Inferior parietal cortex (tissue), 1 donor: ENCODE data around the gene RHOV.

Experiments
- DNase-seq: peaks from one replicate; pipeline ENCODE4 v3.0.0-alpha.2; 2016; ENCODE audit errors: extremely low spot score

The RHOV gene

GRCh38 chr15:40873694-40874561, at the start of gene RHOV:
Gene RHOV (minus strand): TSS chr15:40874234. CDS start chr15:40874139, 95 bp downstream.
- no peak for DNase-seq

DNA sequence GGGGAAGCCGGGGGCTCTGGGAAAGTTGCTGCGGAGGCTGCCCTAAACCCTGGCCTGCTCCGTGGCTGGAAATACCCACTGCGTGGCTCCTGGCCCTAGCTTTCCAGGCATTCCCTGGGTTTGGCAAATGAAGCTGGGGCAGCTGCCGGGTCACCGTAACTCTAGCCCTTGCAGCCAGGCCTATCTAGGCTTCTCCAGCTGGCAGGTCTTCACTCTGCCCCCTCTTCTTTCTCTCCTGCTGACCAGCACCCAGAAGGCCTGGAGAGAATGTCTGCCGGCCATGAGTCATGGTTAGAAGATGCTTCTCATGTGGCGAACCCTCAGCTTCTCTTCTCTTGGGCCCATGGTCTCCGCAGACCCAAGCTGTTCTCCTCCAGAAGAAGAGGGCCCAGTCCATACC, 49.5 kb upstream of the RHOV start:
- DNase-seq: no peak

- DNase-seq: no peak
These were observed 48.6 kb upstream of the RHOV start for GRCh38 chr15:40922608-40923005.

DNA sequence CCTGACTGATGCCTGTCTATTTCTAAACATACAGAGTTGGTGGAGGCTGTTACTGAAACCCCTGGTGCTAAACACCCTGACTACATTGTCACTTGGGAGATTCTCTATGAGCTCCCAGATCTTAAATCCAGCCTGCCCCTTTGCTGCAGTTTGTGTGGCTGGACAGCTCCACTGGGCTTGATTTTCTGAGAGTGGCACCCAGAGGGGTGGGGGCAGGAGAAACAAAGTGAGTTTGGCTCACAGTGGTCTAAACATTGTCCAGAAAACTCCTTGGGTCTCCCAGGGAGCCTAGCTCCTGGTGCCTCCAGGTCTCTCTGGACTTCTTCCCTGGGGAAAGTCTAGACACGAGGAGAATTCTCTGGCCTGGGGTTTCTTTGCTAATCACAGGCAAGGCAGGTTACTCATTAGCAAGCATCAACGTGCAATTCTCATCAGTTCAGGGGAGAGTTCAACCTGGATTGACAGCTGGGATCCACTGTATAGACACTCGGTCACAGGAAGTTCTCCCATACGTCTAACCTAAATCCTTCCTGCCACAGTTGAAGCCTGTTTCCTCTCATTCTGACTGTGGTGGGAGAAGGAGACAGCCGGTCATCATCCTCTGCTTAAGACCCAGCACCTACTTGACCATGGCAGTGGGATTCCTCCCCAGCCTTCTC, 48.0 kb upstream of the RHOV start:
- DNase-seq: no peak

GRCh38 chr15:40918799-40919392, 44.9 kb upstream of the RHOV start:
- no peak for DNase-seq

- no peak for DNase-seq
These were observed 44.2 kb upstream of the RHOV start for GRCh38 chr15:40918146-40918798.

DNA sequence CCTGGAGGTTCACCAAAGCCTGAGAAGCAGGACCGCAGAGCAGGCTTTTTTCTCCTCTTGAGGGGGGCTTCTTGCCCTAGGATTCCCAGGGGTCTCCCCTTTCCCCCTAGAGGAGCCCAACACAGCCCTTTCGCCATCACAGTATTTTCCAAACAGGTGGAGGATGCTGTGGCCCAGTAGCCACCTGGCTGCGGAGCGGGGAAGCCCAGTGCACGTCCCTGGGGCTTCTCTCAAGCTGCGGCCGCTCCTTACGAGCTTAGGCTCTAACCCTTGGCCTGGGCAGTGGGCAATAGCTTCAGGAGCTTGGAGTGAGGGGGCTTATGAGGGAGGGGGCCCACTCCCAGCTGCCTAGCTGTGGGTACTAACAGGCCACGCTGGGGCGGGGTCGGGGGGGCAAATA, 43.6 kb upstream of the RHOV start:
- no peak for DNase-seq

GRCh38 chr15:40915679-40916078, 41.6 kb upstream of the RHOV start:
- no peak for DNase-seq

GRCh38 chr15:40915116-40915661, 41.2 kb upstream of the RHOV start:
- DNase-seq: no peak

DNA sequence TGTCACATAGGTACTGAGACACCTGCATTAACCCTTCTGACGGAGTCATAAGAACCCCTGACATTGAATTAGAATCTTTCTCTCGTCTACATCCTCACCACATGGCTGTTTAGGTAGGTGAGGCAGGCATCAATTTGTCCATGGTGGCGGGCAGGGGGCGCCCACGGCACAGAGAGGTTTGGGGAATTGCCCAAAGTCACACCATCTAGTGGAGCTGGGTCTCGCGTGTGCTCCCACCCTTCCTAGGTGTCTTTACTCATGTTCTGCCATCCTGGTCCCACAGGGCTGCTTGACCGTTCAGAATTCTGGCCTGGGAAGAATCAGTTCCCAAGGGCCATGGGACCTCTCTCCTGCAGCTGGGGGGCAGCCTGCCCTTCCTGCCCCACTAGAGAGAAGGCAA, 40.5 kb upstream of the RHOV start:
- DNase-seq: no peak

DNA sequence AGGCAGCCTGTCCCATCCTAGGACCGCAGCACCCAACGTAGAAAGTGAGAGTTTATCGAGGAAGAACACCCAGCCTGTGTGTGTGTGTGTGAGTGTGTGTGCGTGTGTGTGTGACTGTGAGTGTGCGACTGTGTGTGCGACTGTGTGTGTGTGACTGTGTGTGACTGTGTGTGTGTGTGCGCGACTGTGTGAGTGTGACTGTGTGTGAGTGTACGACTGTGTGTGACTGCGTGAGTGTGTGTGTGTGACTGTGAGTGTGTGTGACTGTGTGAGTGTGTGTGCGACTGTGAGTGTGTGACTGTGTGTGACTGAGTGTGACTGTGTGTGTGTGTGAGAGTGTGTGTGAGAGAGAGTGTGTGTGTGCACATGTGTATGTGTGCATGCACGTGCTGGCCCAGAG, 40.0 kb upstream of the RHOV start:
- DNase-seq: no peak

GRCh38 chr15:40912478-40912877, 38.4 kb upstream of the RHOV start:
- no peak for DNase-seq

- no peak for DNase-seq
These were observed 37.7 kb upstream of the RHOV start for GRCh38 chr15:40911693-40912092.

- no peak for DNase-seq
These were observed 37.1 kb upstream of the RHOV start for GRCh38 chr15:40911141-40911540.

DNA sequence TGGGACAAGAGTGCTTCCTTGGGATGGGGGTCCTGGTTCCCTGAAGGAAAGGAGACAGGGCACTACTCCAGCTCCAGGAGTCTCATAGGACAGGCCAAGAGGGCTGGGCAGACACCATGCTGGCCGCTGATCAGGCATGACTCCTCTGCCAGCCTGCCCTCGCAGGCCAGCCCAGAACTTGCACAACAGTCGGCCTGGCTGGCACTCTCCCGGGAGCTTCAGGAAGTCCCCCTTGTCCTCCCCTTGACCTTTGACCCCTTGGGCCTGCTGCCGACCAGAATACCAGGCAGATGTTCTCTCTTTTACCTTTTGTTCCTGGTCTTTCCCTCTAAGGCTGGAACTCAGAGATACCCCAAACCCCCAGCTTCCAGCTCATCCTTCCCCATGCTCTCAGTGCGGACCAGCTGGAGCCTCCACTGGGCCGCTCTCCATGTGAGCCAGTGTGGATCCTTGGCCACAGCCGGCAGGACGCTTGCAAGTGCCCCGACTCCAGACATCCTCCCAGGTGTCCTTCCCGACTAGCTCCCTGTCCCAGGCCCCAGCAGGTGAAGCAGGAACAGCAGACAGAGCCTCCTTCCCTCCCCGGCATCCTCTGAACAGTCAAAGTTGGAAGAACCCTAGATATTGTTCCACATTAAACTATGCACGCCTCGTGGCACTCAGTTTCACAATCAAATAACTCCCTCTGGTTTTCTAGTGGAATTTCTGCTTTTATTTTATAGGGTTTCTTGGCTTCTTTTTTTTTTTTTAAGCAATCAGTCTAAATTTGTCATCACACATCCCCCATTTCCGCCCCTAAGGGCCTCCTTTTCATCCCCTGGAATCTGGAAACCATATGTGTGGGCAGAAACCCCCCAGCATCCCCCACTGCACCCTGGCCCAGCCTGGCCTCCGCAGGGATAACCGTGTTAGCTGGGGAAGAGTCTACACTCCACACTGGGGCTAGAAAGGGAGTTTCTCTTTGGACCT, 35.9 kb upstream of the RHOV start:
- no peak for DNase-seq

DNA sequence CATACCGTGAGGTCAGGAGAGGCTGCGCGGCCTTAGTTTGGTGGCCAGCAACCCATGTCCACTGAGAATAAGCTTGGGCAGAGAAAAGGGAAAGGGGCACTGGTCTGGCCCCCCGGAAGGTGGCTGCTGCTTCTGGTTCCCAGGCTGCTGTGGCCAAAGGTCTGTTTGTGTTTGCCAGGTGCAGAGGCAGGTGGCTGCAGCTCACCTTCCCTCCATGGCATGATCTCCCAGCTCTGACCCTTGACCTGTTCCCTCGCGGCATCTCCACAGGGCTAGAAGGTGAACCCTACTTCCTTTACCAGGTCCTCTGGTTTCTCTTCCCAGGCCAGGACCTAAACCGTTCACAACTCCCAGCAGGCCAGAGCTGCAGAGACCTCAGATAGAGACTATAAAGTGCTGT, 34.1 kb upstream of the RHOV start:
- no peak for DNase-seq

- DNase-seq: no peak
These were observed 33.2 kb upstream of the RHOV start for GRCh38 chr15:40906991-40907802.

DNA sequence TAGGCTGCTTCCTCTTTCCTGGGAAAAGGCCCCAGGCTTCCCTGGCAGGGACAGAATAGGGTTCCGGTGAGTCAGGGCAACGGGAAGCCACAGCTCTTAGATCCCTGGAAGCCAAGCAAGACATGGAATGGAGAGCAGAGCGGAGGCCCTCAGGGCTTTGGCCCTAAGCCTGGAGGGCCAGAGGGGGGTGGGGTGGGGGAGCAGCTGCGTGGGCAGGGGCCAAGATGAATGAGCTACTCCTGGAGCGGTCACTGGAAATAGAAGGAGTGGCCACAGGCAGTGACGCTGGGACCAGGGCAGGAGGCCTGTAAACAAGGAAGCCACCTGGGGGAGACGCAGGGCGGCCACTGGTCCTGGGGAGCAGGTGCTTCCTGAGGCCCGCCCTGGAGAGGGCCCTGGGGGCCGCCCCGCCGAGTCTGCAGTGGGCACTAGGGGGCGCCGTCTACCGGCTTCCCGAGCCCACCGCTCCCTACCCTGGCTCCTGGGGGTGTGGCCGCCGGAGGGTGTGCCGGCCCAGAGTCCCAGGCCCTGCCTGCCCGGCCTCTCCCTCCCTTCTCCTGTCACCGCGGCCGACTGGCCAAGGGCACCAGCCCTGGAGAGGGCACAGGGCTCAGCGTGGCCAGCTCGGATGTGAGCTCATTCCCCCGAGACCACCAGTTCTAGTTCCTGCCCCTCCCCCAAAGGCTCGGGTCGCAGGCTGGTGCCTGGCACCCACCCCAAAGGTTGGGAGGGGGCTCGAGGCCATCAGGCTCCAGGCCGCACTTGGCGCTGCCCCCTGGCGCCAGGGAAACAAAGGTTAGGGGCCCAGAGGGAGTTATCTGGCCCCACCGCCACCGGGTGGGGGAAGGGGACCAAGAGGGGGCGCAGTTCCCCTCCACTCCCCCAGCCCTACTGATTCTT, 32.3 kb upstream of the RHOV start:
- DNase-seq: no peak
